Activated T-cell treated with anti-CD3 and anti-CD28 coated beads, Interleukin-2, amount 50 U/mL, for 4 hours (primary cell): ENCODE measurements around the gene FBXW8. TPM values are rescaled to one million over a fixed set of nuclear protein-coding genes. Genes with fewer than 3 reads are reported as not detected.

Source experiments
- ATAC-seq, 2 donors: fragments of 200-7000 bp; cut with Tn5 transposase; one replicate each; pipeline ENCODE4 v1.10.0; 2021
- DNase-seq: peaks from one replicate; pipeline ENCODE4 v3.0.0-alpha.2; 2020
- H3K27me3 Mint-ChIP-seq: one replicate; pipeline ENCODE4 v1.8.0; 2021; ENCODE audit warnings: low read depth, mixed read lengths
- H3K36me3 Mint-ChIP-seq: one replicate; pipeline ENCODE4 v1.8.0; 2022; ENCODE audit warnings: mixed read lengths; ENCODE audit not compliant: insufficient read depth
- H3K4me1 Mint-ChIP-seq: one replicate; pipeline ENCODE4 v1.8.0; 2021; ENCODE audit warnings: low read depth, mixed read lengths
- H3K4me3 Mint-ChIP-seq: one replicate; pipeline ENCODE4 v1.8.0; 2021; ENCODE audit warnings: mild to moderate bottlenecking, moderate library complexity, mixed read lengths
- H3K9me3 Mint-ChIP-seq: one replicate; pipeline ENCODE4 v1.8.0; 2021; ENCODE audit warnings: mixed read lengths
- total RNA-seq, 3 donors: library from RNA; stranded (reverse); gene quantifications; one replicate each; pipeline ENCODE4 v1.2.1, GENCODE V29; 2021

The FBXW8 gene
- total RNA-seq, 3 donors from 2014 or later, result 5.6 to 8.3 (median 5.9) TPM

- no peak for DNase-seq
- H3K4me1 Mint-ChIP-seq, result no peaks in the 10 kb centered on the region
- H3K36me3 Mint-ChIP-seq, result no peaks in the 10 kb centered on the region
- no peaks in the 10 kb centered on the region for H3K9me3 Mint-ChIP-seq
- no peak for ATAC-seq
- H3K27me3 Mint-ChIP-seq, result no peaks in the 10 kb centered on the region
- no peak overlapping the region for H3K4me3 Mint-ChIP-seq
Observed at GRCh38 chr12:117040496-117040895, 129.7 kb downstream of the FBXW8 start.

GRCh38 chr12:117041798-117042170 is 131.0 kb downstream of the FBXW8 start:
- ATAC-seq (no peak), DNase-seq (no peak)
- no peaks in the 10 kb centered on the region for H3K9me3 Mint-ChIP-seq
- no peak overlapping the region for H3K4me3 Mint-ChIP-seq
- no peaks in the 10 kb centered on the region for H3K27me3 Mint-ChIP-seq
- H3K36me3 Mint-ChIP-seq, result no peaks in the 10 kb centered on the region
- H3K4me1 Mint-ChIP-seq, result no peaks in the 10 kb centered on the region

DNA sequence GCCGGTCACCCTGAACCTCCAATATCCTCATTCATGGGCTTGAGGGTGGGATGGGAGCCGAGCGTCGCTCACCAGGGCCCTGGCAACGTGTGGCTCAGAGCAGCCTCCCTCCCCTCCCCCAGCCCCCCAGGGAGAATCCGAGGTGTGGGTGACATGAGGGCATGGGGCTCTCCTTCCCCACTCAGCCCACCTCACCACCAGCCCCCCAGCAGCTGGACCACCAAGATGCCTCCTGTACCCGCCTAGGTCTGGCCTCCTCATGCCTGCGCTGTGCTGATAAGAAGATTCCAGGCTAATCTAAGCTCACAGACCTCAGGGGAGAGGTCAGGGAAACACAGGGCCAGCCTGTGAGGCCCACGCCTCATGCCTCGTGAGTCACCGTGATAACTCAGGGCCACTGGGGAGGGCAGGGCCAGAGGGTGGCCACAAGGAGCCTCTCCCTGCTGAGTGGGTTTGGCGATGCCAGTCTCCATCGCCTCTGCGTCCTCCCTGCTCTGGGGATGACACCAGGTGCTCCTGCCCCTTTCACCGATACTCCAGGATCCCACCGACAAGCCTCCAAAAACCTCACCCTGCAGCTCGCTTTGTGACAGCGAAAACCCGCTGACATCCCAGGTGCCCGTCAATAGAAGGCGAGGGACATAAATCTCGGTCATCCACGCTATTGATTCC is 131.6 kb downstream of the FBXW8 start:
- Mint-ChIP-seq H3K9me3 (no peaks in the 10 kb centered on the region), H3K4me1 (no peaks in the 10 kb centered on the region), H3K36me3 (no peaks in the 10 kb centered on the region), H3K4me3 (no peak overlapping the region), H3K27me3 (no peaks in the 10 kb centered on the region)
- DNase-seq (no peak), ATAC-seq (no peak)

DNA sequence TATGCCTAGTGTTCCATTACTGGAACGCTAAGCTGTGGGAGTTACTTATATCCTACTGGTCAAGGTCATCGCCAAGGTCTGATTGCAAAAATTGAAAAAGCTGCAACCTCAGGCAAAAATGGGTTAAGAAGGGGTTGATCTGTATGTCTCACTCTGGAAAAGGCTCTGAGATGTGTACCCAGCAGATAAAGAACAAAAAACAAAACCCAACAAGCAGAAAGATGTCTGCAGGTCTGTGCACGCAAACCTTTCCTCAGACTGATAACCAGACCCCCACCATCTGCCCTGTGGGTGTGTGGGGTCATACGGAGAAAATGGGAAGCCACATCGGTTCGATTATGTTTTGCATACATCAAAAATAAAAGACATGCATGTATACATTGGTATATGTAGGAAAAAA is 132.1 kb downstream of the FBXW8 start:
- DNase-seq (no peak), ATAC-seq (no peak)
- H3K9me3 Mint-ChIP-seq, result no peaks in the 10 kb centered on the region
- H3K4me1 Mint-ChIP-seq, result no peaks in the 10 kb centered on the region
- no peaks in the 10 kb centered on the region for H3K36me3 Mint-ChIP-seq
- no peak overlapping the region for H3K4me3 Mint-ChIP-seq
- no peaks in the 10 kb centered on the region for H3K27me3 Mint-ChIP-seq

- Mint-ChIP-seq H3K27me3 (no peaks in the 10 kb centered on the region), H3K4me3 (no peak overlapping the region), H3K36me3 (no peaks in the 10 kb centered on the region), H3K4me1 (no peaks in the 10 kb centered on the region), H3K9me3 (no peaks in the 10 kb centered on the region)
- no peak for DNase-seq
- ATAC-seq, result no peak
Observed at GRCh38 chr12:117044311-117044710, 133.6 kb downstream of the FBXW8 start.

- no peaks in the 10 kb centered on the region for H3K9me3 Mint-ChIP-seq
- DNase-seq (no peak), ATAC-seq (no peak)
- no peaks in the 10 kb centered on the region for H3K4me1 Mint-ChIP-seq
- no peaks in the 10 kb centered on the region for H3K36me3 Mint-ChIP-seq
- no peaks in the 10 kb centered on the region for H3K27me3 Mint-ChIP-seq
- no peak overlapping the region for H3K4me3 Mint-ChIP-seq
Observed at GRCh38 chr12:117044790-117045159, 134.0 kb downstream of the FBXW8 start.

DNA sequence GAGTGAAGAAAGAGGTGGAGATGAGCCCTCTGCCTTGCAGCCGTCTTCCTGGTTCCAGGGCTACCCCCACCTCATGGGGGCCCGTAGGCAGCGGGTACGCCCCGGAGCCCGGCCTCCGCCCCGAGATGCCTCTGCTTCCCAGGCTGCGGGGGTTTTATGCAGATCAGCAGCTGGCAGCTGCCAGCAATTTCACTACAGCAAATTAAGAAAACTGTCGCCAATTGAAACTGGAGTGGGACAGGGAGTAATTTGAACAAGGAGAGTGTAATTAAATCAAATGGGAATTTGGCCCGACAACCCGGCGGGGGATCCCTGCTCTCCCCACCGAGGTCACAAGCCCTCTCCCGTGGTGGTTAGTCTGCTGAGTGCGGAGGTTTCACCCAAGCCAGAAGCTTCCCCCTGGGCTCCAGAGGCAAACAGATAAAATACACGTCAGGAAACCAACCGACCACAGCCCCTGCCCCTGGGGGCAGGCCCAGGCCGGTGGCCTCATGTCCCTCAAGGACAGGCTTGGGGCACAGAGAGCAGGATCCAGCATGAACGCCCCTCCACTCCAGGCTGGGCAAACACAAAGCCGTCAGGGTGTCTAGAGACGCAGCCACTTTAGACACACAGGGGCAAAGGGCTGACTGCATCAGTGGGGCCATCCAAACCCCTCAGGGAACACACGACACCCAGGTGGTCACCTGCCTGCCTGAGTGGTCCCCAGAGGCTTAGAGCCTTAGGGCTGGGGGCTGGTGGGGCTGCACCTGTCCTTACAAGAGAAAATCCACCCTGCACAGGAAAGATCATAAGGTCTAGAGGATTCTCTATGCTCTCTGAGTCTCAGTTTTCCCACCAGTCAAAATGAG is 134.6 kb downstream of the FBXW8 start:
- no peaks in the 10 kb centered on the region for H3K9me3 Mint-ChIP-seq
- no peak for ATAC-seq

GRCh38 chr12:117046011-117046369 is 135.2 kb downstream of the FBXW8 start:
- DNase-seq, result no peak
- Mint-ChIP-seq H3K36me3 (no peaks in the 10 kb centered on the region), H3K4me1 (no peaks in the 10 kb centered on the region), H3K27me3 (no peaks in the 10 kb centered on the region), H3K4me3 (no peak overlapping the region), H3K9me3 (no peaks in the 10 kb centered on the region)
- ATAC-seq, result no peak

More for the DNA sequence above, 134.6 kb downstream of the FBXW8 start:
- Mint-ChIP-seq H3K36me3 (no peaks in the 10 kb centered on the region), H3K4me1 (no peaks in the 10 kb centered on the region), H3K27me3 (no peaks in the 10 kb centered on the region), H3K4me3 (no peak overlapping the region)
- DNase-seq, result no peak

GRCh38 chr12:117046425-117046824 is 135.7 kb downstream of the FBXW8 start:
- Mint-ChIP-seq H3K9me3 (no peaks in the 10 kb centered on the region), H3K27me3 (no peaks in the 10 kb centered on the region), H3K4me1 (no peaks in the 10 kb centered on the region), H3K36me3 (no peaks in the 10 kb centered on the region), H3K4me3 (no peak overlapping the region)
- no peak for ATAC-seq
- no peak for DNase-seq

DNA sequence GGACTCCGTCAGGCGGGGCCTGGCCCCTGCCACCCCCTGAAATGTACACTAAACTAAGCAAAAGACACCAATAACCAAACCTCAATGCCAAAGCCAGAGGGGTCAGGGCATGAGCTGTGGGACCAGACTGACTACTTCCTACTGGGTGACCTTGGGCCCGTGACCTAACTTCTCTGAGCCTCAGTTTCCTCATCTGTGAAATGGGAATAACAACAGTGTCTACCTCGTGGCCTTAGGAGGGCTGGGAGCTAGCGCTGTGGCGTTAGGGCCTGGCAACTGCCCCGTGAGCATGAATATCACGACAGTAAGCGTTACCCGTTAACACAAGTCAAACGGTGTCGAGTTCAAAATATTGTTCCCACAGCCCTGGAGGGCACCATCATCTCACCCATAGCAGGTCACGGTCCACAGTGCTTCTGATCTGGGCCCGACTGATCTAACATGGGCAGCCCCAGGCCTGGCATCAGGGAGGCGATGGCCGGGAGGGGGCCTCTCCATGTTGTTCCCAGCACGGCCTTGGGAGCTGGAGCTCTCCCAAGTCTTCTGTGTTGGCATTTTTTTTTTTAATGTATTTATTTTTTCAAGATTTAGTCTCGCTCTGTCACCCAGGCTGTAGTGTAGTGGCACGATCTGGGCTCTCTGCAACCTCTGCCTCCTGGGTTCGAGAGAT is 136.2 kb downstream of the FBXW8 start:
- Mint-ChIP-seq H3K4me1 (no peaks in the 10 kb centered on the region), H3K4me3 (no peak overlapping the region), H3K27me3 (no peaks in the 10 kb centered on the region), H3K9me3 (no peaks in the 10 kb centered on the region), H3K36me3 (no peaks in the 10 kb centered on the region)
- DNase-seq, result no peak
- ATAC-seq, result no peak

GRCh38 chr12:117047810-117048584 is 137.2 kb downstream of the FBXW8 start:
- no peak for ATAC-seq
- Mint-ChIP-seq H3K27me3 (no peaks in the 10 kb centered on the region), H3K9me3 (no peaks in the 10 kb centered on the region), H3K4me1 (no peaks in the 10 kb centered on the region), H3K4me3 (no peak overlapping the region), H3K36me3 (no peaks in the 10 kb centered on the region)
- no peak for DNase-seq

GRCh38 chr12:117048585-117048904 is 137.8 kb downstream of the FBXW8 start:
- Mint-ChIP-seq H3K36me3 (no peaks in the 10 kb centered on the region), H3K4me1 (no peaks in the 10 kb centered on the region), H3K27me3 (no peaks in the 10 kb centered on the region), H3K9me3 (no peaks in the 10 kb centered on the region), H3K4me3 (no peak overlapping the region)
- DNase-seq (no peak), ATAC-seq (no peak)

GRCh38 chr12:117049295-117049694 is 138.5 kb downstream of the FBXW8 start:
- ATAC-seq, result no peak
- H3K36me3 Mint-ChIP-seq, result no peaks in the 10 kb centered on the region
- H3K4me1 Mint-ChIP-seq, result no peaks in the 10 kb centered on the region
- DNase-seq, result no peak
- H3K27me3 Mint-ChIP-seq, result no peaks in the 10 kb centered on the region
- no peak overlapping the region for H3K4me3 Mint-ChIP-seq
- no peaks in the 10 kb centered on the region for H3K9me3 Mint-ChIP-seq

DNA sequence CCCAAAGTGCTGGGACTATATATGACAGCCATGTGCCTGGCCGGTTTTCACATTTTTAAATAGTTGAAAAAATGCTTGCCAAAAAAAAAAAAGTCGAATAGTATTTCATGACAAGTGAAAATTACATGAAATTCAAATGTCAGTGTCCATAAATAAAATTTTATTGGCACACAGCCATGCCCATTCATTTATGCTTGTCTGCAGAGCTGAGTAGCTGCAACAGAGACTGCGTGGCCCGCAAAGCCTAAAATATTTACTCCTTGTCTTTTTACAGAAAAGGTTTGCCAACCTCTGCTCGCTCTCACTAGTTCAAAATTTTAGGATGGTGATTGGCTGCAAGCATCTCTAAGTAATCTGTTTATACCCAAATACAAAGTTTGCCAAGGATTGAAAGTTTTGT is 139.3 kb downstream of the FBXW8 start:
- DNase-seq, result no peak
- Mint-ChIP-seq H3K4me3 (no peak overlapping the region), H3K36me3 (no peaks in the 10 kb centered on the region), H3K9me3 (no peaks in the 10 kb centered on the region), H3K4me1 (no peaks in the 10 kb centered on the region), H3K27me3 (no peaks in the 10 kb centered on the region)
- ATAC-seq, result no peak
